AML-193 (cell line): Measurements from ENCODE around the gene SSUH2.
"Not testable (repeated sequence)": the region's sequence is repeated elsewhere in the genome, so short reads cannot be mapped to it uniquely, and the experiment has no call there.

Source experiments
- DNase-seq, 2 experiments: peaks; one replicate each; lab custom pipeline; 2025; lab: John Stamatoyannopoulos, UW

The SSUH2 gene, protein sequence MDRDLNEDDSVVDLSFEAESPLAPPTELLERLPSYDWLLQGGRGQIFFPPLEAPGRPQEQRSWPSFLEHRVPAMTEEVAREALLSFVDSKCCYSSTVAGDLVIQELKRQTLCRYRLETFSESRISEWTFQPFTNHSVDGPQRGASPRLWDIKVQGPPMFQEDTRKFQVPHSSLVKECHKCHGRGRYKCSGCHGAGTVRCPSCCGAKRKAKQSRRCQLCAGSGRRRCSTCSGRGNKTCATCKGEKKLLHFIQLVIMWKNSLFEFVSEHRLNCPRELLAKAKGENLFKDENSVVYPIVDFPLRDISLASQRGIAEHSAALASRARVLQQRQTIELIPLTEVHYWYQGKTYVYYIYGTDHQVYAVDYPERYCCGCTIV

DNA sequence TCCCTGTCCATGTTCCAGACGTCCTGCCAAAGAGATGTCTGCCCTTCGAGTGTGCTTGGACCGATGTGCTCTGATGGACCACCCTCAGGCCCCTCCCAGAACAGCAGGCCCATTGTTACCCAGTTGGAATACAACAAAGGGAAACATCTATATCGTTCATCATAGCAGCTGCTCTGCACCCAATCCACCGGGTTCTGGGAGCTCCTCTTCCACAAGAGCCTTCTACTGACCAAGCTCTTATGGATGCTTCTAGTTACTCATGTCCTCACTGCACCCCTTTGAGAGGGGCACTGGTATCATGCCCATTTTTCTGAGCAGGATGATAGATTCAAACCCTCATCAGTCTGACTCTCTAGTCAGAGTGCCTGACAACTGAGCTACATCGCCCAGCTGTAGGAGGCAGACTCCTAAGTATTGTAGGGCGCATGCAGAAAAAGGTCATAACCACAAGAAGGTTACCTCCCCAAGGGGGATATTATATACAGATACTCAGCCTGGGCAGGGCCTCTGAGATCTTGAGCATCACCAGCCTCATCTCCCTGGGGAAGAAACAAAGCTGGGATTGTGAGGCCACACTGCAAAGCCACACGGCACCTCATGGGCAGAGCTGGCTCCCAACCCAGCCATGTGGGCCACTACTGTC is at the start of gene SSUH2:
Gene SSUH2, minus strand, starts transcription at position 51 of the 643 bp plus-strand sequence. Its CDS starts 40 bp downstream, at position 11.
- no peak for DNase-seq

DNA sequence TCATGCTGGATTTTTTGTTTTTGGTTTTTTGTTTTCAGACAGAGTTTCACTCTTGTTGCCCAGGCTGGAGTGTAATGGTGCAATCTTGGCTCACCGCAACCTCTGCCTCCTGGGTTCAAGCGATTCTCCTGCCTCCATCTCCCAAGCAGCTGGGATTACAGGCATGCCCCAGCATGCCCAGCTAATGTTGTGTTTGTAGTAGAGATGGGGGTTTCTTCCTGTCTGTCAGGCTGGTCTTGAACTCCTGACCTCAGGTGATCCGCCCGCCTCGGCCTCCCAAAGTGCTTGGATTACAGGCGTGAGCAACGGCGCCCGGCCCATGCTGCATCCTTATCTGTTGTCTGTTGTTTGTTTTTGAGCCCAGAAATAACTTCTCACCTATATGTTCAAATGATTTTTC is 46.7 kb upstream of the SSUH2 start:
- DNase-seq, result not testable (repeated sequence)

DNA sequence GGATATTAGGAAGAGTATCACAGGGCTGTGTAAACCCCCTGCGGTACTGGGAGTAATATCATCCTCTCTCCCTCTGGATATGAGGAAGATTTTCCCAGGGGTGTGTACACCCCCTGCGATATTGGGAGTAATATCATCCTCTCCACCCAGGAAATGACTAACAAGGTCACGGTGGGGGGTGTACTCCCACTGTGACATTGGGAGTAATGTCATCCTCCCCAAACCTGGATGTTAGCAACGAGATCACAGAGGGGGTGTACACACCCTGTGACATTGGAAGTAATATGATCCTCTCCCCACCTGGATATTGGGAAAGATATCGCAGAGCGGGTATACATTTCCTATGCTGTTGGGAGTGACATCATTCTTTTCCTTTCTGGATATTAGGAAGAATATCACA is 40.4 kb upstream of the SSUH2 start:
- not testable (repeated sequence) for DNase-seq

GRCh38 chr3:8682850-8683574 is 38.4 kb upstream of the SSUH2 start:
- not testable (repeated sequence) for DNase-seq

DNA sequence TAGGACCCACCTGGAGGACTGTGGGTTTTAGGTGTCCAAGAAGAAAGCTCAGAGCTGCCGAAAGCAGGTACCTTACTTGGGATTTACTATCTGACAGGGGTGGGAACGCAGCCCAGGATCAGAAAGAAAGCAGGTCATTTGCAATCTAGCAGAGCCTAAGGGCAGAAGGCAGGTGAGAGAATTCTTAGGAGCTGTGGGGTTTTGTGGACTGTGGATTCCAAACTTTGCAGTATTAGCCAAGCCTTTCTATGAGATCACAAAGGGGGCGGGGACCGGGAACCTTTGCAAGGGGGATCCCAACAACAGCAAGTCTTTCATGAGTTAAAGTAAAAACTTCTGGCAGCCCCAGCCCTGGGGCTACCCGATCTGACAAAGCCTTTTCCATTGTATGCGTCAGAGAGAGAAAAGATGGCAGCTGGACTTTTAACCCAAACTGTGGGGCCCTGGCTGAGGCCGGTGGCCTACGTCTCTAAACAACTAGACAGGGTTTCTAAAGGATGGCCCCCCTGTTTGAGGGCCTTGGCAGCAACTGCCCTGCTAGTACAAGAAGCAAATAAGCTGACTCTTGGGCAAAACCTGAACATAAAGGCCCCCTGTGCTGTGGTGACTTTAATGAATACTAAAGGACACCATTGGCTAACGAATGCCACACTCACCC is 37.4 kb upstream of the SSUH2 start:
- DNase-seq, result not testable (repeated sequence)

DNA sequence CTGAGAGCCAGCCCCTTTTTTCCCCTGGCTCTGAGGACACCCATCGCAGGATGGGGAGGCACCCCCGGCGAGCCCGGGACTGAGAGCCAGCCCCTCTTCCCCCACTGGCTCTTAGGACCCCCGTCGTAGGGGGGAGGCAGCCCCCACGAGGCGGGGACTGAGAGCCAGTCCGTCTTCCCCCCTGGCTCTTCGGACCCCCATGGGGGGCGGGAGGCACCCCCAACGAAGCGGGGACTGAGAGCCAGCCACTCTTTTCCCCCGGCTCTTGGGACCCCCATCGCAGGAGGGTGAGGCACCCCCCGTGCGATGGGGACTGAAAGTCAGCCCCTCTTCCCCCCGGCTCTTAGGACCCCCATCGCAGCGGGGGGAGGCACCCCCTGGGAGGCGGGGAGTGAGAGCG is 36.8 kb upstream of the SSUH2 start:
- no peak for DNase-seq

DNA sequence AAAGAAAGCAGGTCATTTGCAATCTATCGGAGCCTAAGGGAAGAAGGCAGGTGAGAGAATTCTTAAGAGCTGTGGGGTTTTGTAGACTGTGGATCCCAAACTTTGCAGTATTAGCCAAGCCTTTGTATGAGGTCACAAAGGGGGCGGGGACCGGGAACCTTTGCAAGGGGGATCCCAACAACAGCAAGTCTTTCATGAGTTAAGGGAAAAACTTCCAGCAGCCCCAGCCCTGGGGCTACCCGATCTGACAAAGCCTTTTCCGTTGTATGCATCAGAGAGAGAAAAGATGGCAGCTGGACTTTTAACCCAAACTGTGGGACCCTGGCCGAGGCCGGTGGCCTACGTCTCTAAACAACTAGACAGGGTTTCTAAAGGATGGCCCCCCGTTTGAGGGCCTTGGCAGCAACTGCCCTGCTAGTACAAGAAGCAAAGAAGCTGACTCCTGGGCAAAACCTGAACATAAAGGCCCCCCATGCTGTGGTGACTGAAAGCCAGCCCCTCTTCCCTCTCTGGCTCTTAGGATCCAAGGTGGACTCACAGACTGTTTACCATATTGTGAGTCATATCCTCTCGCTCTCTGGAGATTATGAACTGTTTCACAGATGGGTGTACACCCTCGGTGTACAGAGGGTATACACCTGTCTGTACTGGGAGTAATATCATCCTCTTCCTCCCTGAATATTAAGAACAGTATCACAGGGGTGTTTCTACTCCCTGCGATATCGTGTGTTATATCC is 35.4 kb upstream of the SSUH2 start:
- not testable (repeated sequence) for DNase-seq

DNA sequence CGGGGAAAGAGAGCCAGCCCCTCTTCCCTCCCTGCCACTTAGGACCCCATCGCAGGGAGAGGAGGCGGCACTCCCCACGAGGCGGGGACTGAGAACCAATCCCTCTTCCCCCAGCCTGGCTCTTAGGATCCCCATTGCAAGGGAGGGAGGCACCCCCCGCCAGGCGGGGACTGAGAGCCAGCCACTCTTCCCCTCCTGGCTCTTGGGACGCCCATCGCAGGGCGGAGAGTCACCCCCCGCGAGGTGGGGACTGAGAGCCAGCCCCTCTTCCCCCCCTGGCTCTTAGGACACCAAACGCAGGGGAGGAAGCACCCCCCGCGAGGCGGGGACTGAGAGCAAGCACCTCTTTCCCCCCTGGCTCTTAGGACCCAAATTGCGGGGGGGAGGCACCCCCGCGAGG is 34.2 kb upstream of the SSUH2 start:
- DNase-seq, result no peak

DNA sequence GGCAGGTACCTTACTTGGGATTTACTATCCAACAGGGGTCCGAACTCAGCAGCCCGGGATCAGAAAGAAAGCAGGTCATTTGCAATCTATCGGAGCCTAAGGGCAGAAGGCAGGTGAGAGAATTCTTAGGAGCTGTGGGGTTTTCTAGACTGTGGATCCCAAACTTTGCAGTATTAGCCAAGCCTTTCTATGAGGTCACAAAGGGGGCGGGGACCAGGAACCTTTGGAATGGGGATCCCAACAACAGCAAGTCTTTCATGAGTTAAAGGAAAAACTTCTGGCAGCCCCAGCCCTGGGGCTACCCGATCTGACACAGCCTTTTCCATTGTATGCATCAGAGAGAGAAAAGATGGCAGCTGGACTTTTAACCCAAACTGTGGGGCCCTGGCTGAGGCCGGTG is 32.7 kb upstream of the SSUH2 start:
- DNase-seq, result not testable (repeated sequence)

DNA sequence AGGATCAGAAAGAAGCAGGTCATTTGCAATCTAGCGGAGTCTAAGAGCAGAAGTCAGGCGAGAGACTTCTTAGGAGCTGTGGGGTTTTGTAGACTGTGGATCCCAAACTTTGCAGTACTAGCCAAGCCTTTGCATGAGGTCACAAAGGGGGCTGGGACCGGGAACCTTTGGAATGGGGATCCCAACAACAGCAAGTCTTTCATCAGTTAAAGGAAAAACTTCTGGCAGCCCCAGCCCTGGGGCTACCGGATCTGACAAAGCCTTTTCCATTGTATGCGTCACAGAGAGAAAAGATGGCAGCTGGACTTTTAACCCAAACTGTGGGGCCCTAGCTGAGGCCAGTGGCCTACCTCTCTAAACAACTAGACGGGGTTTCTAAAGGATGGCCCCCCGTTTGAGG is 31.0 kb upstream of the SSUH2 start:
- not testable (repeated sequence) for DNase-seq

DNA sequence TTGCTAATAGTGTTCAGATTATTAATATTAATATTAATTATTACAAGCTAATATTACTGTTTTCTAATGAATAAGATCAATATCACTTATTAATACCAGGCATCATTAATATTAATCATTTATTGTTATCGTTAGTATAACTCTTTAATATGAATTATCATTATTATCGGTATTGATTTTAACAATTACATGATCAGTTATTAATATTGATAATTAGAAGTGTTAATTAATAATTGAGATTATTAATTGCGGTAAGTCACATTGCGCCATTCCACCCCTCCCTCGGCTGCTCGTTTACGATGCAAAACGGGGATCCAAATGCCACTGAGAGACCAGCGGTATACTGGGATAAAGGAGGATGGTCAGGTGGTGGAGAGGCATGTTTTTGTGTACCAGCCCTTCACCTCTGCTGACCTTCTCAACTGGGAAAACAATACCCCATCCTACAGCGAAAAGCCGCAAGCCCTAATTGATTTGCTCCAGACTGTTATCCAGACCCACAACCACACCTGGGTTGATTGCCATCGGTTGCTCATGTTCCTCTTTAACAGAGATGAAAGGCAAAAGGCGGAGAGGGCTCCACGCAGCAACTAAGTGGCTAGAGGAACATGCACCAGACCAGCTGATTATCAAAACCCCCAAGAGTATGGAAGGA is 28.6 kb upstream of the SSUH2 start:
- no peak for DNase-seq

DNA sequence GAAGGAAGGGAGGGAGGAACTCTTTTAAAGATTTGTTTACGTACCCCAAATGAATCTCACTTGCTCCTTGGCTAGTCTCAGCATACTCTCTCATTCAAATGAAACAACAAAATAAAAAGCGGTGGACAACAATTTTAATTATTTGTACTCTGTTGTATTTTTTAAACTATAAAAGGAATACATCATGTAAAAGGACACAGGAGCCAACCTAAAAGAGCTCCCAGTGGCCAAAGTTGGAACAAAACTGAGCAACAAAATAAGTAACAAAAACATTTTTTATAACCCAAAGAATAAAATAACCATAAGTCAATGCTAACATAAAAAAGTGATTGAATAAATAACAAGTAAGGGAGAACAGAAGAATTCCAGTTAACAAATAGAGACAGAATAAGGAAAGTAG is 24.4 kb upstream of the SSUH2 start:
- no peak for DNase-seq

DNA sequence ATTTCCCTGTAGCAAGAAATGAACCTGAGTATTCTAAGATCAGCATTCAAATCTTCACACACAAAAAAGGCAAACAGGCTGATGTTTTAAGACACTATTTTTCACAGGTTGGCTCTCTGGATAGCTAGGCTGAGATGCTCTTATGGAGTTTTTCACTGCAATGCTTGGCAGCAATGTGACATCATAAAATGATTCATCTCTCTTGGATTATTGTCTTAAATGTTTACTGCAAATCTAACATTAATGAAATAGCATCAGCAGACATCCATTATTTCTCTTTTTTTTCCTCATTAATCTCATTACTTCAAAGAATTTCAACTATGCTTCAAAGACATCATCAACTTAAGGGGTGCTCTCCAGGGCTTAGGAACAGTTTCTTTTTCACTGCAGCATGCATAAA is 23.6 kb upstream of the SSUH2 start:
- no peak for DNase-seq

DNA sequence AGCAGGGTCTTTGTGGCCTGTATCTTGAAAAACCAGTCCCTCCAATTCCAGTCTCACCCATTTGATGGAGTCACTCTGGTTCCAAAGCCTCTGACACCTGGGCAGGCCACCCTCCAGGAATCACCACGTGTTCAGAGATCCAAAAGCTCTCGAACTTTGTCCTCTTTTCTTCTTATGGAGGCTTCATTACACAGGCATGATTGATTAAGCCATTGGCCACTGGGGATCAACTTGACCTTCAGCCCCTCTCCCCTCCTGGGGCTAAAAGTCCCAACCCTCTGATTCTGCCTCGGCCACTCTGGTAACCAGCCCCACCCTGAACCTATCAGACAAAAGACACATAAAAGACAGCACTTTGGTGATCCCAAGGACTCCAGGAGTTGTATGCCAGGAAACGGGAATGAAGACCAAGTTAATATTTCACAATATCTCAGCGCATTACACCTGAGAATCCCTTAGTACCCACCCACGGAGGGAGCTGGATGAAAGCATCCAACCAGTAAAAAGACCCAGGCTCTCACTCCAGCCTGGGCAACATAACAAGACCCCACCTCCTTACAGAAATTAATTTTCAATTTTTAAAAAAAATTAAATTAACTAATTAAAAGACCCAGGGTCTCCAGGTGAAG is 23.0 kb upstream of the SSUH2 start:
- no peak for DNase-seq

DNA sequence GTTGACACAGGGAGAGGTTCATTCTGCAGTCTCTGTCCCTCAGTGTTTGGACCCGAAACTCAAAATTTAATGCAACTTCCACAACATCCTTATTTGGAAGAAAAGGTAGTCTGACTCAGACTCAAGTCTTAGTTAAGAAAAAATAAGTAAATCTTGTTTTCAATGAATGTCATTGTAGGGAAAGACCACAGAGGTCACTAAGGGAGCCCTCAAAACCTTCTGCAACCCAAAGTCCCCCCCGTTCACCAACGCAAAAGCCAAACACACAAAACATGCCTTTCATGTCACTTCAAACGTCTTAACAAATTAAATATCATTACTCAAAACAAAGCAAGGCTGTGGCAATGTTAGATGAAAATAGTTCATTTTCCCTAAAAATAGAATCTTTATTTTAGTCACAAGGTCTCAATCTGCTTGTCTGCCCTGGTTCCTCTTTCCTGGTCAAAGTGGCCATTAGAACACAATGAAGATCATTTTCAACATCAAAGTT is 20.9 kb upstream of the SSUH2 start:
- DNase-seq, result no peak

DNA sequence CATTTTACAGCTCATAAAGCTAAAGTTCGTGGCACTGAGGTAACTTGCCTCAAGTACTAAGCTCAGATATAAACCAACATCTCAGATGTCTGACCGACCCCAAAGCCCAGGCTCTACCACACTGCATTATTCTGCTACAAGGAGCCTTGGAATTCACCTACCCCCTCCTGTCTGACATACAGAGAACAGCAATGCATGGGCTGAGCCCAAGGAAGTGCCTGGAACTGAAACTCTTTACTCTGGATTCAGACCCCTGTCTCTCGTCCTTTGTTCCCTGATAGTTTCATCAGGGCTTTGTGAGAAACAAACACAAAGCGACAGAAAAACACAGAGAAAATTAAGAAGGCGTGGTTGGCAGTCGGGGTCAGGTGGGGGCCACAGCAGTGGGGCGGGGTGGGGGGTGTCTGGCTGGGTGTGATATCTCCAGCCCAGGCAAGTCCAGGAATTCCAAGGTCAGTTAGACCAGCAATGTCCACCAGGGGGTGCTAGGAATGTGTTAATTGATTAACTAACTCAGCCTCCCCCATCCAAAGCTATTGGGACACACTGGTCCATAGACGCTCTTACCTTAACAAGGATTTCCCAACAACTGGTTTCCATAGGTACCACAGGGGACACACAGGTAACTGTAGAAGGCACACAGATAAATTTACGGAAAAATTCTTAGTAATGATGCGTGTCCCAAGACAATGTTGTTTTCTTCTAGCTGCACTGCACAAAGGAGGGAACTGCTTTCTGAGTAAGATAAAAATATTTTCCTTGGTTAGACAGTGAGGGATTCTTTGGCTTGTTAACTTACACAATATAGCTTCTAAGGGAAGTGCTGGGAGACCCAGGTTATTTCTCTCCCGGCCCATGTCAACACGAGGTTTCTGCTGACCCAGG is 18.8 kb upstream of the SSUH2 start:
- peak; percentile 23 to 43 for DNase-seq

- no peak for DNase-seq
These were observed 18.0 kb upstream of the SSUH2 start for GRCh38 chr3:8662594-8662993.

DNA sequence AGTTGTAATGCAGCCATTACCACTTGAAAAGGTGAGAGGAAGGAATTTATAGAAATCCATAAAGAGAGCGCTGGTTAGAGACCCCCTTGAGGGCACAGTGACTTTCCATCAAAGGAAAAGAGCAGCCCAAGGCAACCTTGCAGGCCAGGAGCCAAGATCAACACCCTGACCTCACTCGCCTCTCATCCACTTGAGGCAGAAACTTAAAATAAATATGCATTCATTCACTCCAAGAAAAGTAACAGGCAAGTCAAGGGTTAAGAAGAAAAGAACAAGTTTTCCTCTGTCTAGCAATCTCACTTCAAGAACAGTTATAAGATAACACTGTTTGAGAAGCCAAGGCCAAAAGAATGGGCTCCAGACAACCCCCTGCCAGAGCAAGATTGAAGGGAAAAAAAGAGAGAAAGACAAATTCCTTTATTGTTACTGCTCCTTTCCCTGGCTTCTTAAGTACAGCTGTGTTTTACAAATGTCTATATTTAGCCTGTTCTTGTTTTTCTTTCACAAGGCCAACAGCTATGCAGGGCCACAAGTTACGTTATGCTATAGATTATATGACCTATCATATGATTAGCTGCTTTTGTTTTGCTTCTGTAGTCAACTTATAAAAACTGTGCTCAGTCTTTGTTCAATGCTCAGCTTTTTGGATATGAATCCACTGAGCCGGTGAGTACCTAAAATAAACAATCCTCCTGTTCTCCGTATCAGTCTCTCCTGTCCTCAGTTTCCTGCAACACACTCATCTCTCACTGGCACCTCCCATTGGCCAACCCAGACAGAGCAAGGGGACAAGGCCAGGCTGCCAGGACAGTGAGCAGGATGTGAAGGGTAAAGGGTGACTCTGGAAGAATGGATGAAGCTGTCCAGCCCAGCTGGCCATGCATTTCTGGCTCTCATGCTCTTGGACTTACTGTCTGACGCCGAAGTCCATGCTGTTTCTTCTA is 15.8 kb upstream of the SSUH2 start:
- DNase-seq, result no peak
